KBM-7 (cell line): ENCODE results near the gene SNRNP27.
"Not testable (repeated sequence)": the region's sequence is repeated elsewhere in the genome, so short reads cannot be mapped to it uniquely, and the experiment has no call there.

ENCODE experiments used
- DNase-seq: peaks from one replicate; pipeline ENCODE4 v3.0.0-alpha.2; 2015
- in situ Hi-C: fragments of 300-500 bp; cut with MboI; formaldehyde crosslinking; loops from 2 replicates; pipeline ENCODE4 v1.14.3; 2020; ENCODE audit warnings: low sequenced_read_pairs, low pct_unique_long_range_greater_than_20kb, mixed read lengths

The SNRNP27 gene

GRCh38 chr2:69943000-69943842, 49.5 kb downstream of the SNRNP27 start:
- in situ Hi-C loops = no loop called here
- no peak for DNase-seq

DNA sequence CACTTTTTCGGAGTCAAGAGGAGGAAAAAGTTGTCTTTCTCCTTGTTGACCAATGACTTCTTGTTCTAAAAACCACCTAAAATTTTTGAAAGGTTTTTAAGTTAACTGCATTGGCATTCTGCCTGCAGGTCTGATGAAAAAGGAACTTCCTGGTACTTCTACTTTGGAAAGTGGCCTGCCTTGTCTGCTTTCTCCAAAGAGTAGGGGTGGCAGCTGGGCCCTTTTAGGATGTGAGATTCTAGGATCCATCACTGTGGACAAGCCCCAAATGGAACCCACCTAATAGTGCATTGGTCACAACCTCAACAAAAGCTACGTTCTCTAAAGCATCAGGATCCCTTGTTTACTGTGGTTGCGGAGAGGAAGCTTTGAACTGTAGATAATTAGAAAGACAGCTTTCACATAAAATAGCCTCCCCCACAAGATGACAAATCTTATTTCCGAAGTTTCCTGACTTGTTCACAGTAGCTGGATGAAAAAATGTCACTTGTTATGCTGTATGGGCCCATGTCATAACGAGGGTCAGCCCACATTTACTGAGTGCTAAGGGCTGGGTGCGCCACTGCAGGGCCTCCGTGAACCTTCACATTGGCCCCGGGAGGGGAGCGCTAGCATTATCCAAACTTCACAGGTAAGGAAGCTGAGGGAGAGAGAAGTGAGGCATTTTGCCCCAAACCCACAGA, 50.2 kb downstream of the SNRNP27 start:
- in situ Hi-C loops = no loop called here
- peak; percentile 57 for DNase-seq

GRCh38 chr2:69944756-69945155, 51.0 kb downstream of the SNRNP27 start:
- in situ Hi-C loops = no loop called here
- DNase-seq = no peak

DNA sequence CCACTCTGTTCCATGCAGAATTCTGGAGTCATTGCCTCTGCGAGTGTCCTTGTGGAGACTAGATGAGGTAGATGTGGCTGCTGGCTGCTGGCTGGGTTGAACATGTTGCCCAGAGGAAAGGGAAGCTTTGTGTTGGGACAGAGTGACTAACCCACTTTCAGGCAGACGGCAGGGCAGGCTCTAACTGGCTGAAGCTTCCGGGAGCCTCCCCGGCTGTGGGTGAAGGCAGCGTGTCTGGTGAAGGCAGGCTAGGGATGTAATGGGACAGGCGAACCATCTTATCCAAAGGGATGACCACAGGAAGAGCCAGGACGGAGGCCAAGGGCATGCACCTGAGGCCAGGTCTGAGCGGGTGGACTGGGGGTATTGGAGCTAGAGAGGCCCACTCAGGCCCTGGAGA, 51.7 kb downstream of the SNRNP27 start:
- DNase-seq = no peak
- in situ Hi-C loops = no loop called here

DNA sequence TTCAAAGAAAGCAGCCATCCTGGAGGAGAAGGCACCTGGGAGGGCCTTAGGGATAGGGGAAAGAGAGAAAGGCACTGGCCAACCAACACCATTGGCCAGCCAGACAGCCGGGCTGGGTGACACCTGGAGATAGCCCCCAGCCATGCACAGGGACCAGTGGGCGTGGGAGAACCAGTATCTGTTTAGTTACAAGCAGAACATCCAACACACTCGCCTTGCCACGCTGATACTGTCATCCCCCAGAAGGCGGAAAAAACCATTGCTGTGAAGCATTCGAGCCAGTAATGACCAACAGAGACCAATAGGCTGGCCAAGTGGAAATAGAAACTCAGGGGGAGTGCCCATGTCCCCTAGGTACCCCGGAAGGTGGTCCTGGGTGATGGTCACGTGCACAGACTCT, 52.2 kb downstream of the SNRNP27 start:
- DNase-seq = no peak
- in situ Hi-C loops = no loop called here

DNA sequence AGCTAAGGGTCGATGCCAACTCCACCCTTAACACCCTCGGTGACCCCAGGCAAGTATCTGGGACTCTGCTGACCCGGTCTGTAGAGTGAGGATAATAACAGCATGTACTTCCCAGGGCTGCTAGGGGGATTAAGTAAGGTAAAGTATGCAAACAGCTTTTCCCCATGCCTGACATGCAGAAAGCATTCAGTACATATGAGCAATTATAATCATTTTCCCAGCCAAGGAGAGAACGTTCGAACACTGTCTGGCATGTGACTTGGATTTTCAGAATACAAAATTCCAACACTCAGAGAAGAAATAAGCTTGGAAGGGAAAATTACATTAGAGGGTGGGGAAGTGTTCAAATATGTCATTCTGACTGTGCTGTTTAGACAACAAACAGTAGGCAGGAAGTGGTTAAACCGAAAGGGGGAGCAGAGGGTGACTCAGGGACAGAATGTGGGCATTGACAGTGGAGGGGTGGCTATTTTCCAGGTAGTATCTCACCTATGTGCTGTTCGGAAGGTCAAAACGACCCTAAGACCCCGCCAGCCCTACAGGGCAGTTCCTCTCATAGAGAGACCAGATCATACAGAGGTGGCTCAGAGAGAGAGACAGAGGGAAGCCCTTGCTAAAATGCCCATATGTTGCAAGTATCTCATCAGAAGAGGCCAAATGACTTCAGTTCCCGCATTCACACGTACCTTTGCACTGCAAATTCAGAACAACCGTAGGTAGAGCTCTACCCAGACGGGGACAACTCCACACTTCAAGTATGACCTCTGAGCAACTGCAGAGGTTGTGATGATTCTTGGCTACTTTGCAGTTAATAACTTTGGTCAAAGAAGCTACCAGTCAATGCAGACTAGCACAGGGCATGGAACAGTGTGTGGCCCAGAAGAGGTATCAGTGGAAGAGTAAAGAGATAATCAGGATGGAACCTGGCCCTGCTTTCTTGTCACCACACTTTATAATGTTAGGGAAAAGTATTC, 52.9 kb downstream of the SNRNP27 start:
- peak; percentile 54 for DNase-seq
- in situ Hi-C loops = no loop called here

DNA sequence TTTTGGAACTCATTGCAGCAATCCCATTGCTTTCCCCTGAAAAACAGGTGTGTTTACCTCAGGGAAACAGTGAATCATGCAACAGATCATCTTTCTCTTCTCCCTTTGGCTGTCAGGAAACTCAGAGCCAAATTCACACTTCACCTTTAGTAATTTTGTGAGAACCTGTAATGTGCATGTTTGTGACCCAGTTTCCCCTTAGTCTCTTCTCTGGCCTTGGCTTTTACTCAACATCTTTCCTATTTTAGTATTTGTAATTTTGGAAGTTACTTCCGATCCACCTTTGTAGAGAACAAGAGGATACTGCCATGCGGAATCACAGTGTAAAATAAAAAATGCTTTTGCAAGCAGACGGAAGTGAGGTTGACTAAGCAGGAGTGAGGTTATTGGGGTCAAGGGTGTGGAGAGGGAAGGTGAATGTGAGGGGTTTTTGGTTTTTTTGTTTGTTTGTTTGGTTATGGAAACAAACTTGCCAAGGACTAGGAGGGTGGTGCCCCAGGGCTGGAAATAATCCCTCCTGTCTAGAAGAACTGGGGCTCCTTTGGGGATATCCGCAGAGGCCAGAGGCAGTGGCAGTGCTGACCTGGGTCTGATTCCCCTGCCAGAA, 53.7 kb downstream of the SNRNP27 start:
- DNase-seq = no peak
- in situ Hi-C loops = no loop called here

- in situ Hi-C loops = no loop called here
- no peak for DNase-seq
Measured at GRCh38 chr2:69948032-69948962, 54.5 kb downstream of the SNRNP27 start.

DNA sequence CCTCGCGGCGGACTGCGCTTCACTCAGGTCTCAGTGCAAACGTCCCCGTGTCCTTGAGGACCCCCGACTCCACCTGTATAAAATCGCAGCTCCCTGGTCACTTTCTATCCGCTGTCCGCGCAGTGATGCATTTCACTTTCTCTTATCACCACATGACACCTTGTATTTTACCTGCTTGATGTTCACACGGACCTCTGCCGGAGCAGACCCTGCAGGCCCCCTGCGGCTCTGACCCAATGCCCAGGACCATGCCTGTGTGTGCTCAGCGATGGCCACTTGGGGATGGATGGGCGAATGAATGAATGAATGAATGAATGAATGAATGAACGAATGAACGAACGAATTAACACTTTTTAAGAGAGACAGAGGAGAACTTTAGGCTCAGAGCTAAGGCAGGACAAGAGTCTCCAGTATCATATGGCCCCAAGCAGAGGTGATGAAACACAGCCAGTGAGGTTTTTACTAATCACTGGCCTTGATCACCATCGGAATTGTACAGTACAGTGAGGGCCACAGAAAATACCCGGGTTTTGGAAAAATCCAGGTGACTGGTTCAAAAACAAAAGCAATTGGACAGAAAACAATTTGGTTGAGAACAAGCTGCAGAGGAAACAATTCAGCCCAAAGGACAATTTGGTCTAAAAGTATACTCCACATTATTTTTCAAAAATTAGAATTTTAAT, 55.3 kb downstream of the SNRNP27 start:
- in situ Hi-C loops = no loop called here
- DNase-seq = no peak

- DNase-seq = no peak
- in situ Hi-C loops = no loop called here
Measured at GRCh38 chr2:69950241-69950640, 56.5 kb downstream of the SNRNP27 start.

GRCh38 chr2:69950671-69951070, 56.9 kb downstream of the SNRNP27 start:
- in situ Hi-C loops, DNase-seq: not testable (repeated sequence)

DNA sequence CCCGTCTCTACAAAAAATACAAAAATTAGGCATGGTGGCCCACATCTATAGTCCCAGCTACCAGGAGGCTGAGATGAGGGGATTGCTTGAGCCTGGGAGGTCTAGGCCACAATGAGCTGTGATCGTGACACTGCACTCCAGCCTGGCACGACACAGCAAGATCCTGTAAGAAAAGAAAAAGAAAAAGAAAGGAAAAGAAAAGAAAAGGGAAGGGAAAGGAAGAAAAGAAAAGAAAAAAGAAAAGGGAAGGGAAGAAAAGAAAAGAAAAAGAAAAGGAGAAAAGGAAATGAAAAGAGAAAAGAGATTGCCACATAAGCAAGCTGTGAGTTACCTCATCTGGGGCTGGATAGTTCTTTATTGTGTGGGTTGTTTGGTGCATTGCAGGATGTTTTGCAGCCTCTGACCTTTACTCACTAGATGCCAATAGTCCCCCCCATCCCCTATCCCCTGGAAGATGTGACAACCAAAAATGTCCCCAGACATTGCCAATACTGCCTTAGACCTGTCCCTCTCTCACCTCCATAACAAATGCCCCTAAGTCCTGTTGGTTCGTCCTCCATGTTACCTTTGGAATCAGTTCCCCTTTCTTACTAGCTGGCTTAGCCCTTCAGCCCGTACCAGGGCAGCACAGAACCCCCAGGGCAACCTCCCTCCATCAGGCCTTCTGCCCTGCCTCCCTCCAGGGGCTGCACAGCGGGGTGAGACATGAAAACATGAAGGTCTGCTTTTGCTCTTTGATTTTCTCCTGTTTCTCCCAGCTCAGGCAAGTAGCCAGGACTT, 58.8 kb downstream of the SNRNP27 start:
- in situ Hi-C loops = no loop called here

GRCh38 chr2:69954084-69954483, 60.3 kb downstream of the SNRNP27 start:
- in situ Hi-C loops = no loop called here
- no peak for DNase-seq

More for the DNA sequence above, 58.8 kb downstream of the SNRNP27 start:
- DNase-seq = no peak
